ENCODE results near the gene ZNF648. TPM values are rescaled to one million over a fixed set of nuclear protein-coding genes. Genes with fewer than 3 reads are reported as not detected.

The ZNF648 gene
- total RNA-seq (1 to 10 TPM in 3 of 7 donors, under 1 TPM in 4; 0.57 to 2.4 (median 0.80) TPM), polyA plus RNA-seq (under 1 TPM; 0.12 to 0.13 TPM)
- long read RNA-seq, donor 1 = 0 reads
- long read RNA-seq, donor 2, partial matches to known transcripts = 0 of 1 reads
- long read RNA-seq, donor 2, other reads (novel, unspliced or antisense) = 0 of 1 reads
- long read RNA-seq, donor 3 = 0 reads

GRCh38 chr1:182061594-182061993 lies at the start of gene ZNF648:
Gene ZNF648, minus strand, starts transcription at chr1:182061712. Its CDS starts 3,702 bp downstream, at chr1:182058010.
- intact Hi-C loops (cut with DNase I) = no loop called here
- Histone ChIP-seq H3K27ac (no peak within 1 kb of the TSS), H3K9me3 (no peaks in the 10 kb centered on the region), H3K36me3 (no peaks in the 10 kb centered on the region), H3K27me3 (no peaks in the 10 kb centered on the region), H3K4me3 (no peak within 1 kb of the TSS), H3K4me1 (ENCODE audit: insufficient read depth) (no peaks in the 10 kb centered on the region)
- no peak for DNase-seq
- WGBS, 3 donors = 15 to 23% (median 18%) methylated on average over 4 of the region's 4 CpGs
- no peak for TF ChIP-seq EP300 (IDR thresholded peaks at IDR 0.05)

- DNase-seq = no peak
- no peaks in the 10 kb centered on the region for H3K4me1 ChIP-seq (ENCODE audit: insufficient read depth)
- no peaks in the 10 kb centered on the region for H3K27me3 ChIP-seq
- no peaks in the 10 kb centered on the region for H3K9me3 ChIP-seq
- WGBS, 3 donors = 74 to 93% (median 82%) methylated on average over 6 of the region's 6 CpGs
- intact Hi-C loops (cut with DNase I) = no loop called here
- no peaks in the 10 kb centered on the region for H3K36me3 ChIP-seq
- H3K4me3 ChIP-seq = no peak overlapping the region
- no peak overlapping the region for H3K27ac ChIP-seq
- TF ChIP-seq POLR2A (IDR thresholded peaks at IDR 0.05) = no peak
- no peak for TF ChIP-seq CTCF (IDR thresholded peaks at IDR 0.05)
- no peak for TF ChIP-seq EP300 (IDR thresholded peaks at IDR 0.05)
These were observed 49.1 kb upstream of the ZNF648 start for GRCh38 chr1:182110635-182111034.

GRCh38 chr1:182109771-182110170 lies 48.3 kb upstream of the ZNF648 start:
- Histone ChIP-seq H3K36me3 (no peaks in the 10 kb centered on the region), H3K4me1 (ENCODE audit: insufficient read depth) (no peaks in the 10 kb centered on the region), H3K4me3 (no peak overlapping the region), H3K9me3 (no peaks in the 10 kb centered on the region), H3K27ac (no peak overlapping the region), H3K27me3 (no peaks in the 10 kb centered on the region)
- TF ChIP-seq POLR2A (IDR thresholded peaks at IDR 0.05) = no peak
- TF ChIP-seq CTCF (IDR thresholded peaks at IDR 0.05) = no peak
- no peak for TF ChIP-seq EP300 (IDR thresholded peaks at IDR 0.05)
- intact Hi-C loops (cut with DNase I) = no loop called here
- DNase-seq = no peak
- WGBS, 3 donors = 96 to 97% (median 97%) methylated on average over 3 of the region's 3 CpGs

- no peaks in the 10 kb centered on the region for H3K27me3 ChIP-seq
- no peaks in the 10 kb centered on the region for H3K36me3 ChIP-seq
- no peak overlapping the region for H3K4me3 ChIP-seq
- intact Hi-C loops (cut with DNase I) = no loop called here
- DNase-seq = no peak
- H3K27ac ChIP-seq = no peak overlapping the region
- H3K4me1 ChIP-seq (ENCODE audit: insufficient read depth) = no peaks in the 10 kb centered on the region
- TF ChIP-seq POLR2A (IDR thresholded peaks at IDR 0.05) = no peak
- no peak for TF ChIP-seq EP300 (IDR thresholded peaks at IDR 0.05)
- TF ChIP-seq CTCF (IDR thresholded peaks at IDR 0.05) = no peak
- 89 to 95% (median 93%) methylated on average over 2 of the region's 2 CpGs for WGBS, 3 donors
- H3K9me3 ChIP-seq = no peaks in the 10 kb centered on the region
These were observed 45.7 kb upstream of the ZNF648 start for GRCh38 chr1:182107209-182107608.

GRCh38 chr1:182102043-182102416 lies 40.5 kb upstream of the ZNF648 start:
- intact Hi-C loops (cut with DNase I) = no loop called here
- H3K27me3 ChIP-seq = no peaks in the 10 kb centered on the region
- TF ChIP-seq CTCF (IDR thresholded peaks at IDR 0.05) = no peak
- no peak for TF ChIP-seq POLR2A (IDR thresholded peaks at IDR 0.05)
- no peak for TF ChIP-seq EP300 (IDR thresholded peaks at IDR 0.05)
- no peak overlapping the region for H3K27ac ChIP-seq
- H3K36me3 ChIP-seq = no peaks in the 10 kb centered on the region
- 87 to 89% (median 88%) methylated on average over 3 of the region's 3 CpGs for WGBS, 3 donors
- no peak for DNase-seq
- H3K4me1 ChIP-seq (ENCODE audit: insufficient read depth) = no peaks in the 10 kb centered on the region
- no peaks in the 10 kb centered on the region for H3K9me3 ChIP-seq
- no peak overlapping the region for H3K4me3 ChIP-seq

Data from ovary (tissue), 10 donors.